Neuron (in vitro differentiated cells): ENCODE data around the gene GPR132.
"Not testable (repeated sequence)": the region's sequence is repeated elsewhere in the genome, so short reads cannot be mapped to it uniquely, and the experiment has no call there.

Experiments used
- H2AFZ ChIP-seq: one replicate; pipeline ENCODE4 v1.6.1; 2013; ENCODE audit warnings: low read depth, mild to moderate bottlenecking, inconsistent platforms, low read length, moderate library complexity
- H3K27me3 ChIP-seq: one replicate; pipeline ENCODE4 v1.6.1; 2013; ENCODE audit warnings: low read length; ENCODE audit not compliant: insufficient read depth
- H3K36me3 ChIP-seq: one replicate; pipeline ENCODE4 v1.6.1; 2013; ENCODE audit warnings: low read length; ENCODE audit not compliant: insufficient read depth
- H3K4me1 ChIP-seq: one replicate; pipeline ENCODE4 v1.6.1; 2013; ENCODE audit warnings: low read length; ENCODE audit not compliant: insufficient read depth
- H3K4me3 ChIP-seq: 2 replicates; pipeline ENCODE4 v1.5.1; 2013; ENCODE audit warnings: mild to moderate bottlenecking, low read length, moderate library complexity
- H3K9me3 ChIP-seq: one replicate; pipeline ENCODE4 v1.6.1; 2013; ENCODE audit warnings: low read length

GPR132 gene

DNA sequence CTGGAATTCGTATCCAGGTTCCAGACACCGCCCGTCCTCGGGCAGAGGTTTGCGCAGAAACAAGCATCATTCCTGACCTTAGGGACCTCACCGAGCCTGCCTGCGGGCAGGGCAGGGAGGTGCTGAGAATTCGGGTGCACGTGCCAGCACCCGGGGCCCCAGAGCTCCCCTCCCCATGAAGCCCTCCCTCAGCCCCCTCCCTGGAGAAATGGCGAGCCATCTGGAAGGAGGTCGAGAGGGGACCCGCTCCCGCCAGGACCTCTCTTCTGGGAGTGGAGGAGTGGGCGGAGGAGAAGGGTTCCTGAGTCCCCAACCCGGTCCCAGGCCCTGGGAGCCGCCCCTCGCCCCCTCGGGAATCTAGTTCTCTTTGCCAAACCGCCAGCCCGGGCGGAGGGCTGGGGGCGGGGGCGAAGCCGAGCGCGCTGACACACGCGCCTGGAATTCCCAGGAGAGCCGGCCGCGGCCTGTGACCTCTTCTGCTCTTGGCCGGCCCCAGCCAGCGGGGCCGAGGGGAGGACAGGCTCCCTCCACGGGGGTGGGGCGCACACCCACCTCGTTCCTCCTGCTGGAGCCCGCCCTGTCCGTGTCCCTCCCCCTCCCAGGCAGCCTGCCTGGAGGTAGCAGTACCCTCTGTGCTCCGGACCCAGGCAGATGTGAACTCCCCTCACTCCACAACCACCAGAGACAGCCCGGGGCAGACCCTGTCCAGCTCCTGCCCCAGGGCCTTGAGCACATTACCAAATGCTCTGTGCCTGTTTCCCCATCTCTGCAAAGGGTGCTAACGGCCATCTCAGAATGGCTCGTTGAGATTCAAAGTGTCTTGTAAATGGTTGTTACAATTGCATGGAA, 23.0 kb upstream of the GPR132 start:
- H3K9me3 ChIP-seq = no peaks in the 10 kb centered on the region
- H3K4me3 ChIP-seq = no peak overlapping the region
- peaks cover 18% of the 10 kb centered on the region for H3K4me1 ChIP-seq
- H3K27me3 ChIP-seq = peaks cover 71% of the 10 kb centered on the region
- H2AFZ ChIP-seq = no peak overlapping the region
- H3K36me3 ChIP-seq = no peaks in the 10 kb centered on the region

DNA sequence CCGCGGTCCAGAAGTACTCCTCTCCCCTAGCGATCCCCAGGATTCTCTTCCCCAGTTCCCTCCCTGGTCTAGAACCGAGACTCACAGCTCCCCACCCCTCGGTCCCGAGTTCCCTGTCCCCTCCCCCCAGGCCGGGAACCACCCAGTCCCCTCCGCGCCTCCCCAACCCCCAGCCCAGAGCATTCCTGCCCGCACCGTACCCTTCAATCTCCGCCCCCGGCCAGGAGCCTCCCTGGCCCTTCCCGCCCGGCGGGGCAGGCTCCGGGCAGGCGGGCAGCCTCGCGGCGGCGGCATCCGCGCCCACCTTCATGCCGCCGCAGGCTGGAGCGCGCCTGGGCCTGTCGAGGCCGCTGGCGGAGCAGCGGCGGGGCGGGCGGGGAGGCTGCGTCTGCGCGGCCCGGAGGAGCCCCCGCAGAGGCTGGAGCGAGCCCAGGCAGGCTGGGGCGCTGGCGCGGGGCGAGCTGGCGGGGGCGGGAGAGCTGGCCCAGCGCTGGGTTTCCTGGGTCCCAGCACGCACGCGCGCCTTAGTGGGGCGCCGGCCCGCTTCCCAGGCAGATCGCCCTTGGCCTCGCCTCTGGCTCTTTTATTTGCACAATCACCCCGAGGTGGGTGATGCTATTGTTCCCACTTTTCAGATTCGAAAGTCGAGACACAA, 22.2 kb upstream of the GPR132 start:
- H2AFZ ChIP-seq = no peak overlapping the region
- no peaks in the 10 kb centered on the region for H3K36me3 ChIP-seq
- H3K27me3 ChIP-seq = peaks cover 65% of the 10 kb centered on the region
- H3K4me1 ChIP-seq = peaks cover 18% of the 10 kb centered on the region
- H3K9me3 ChIP-seq = no peaks in the 10 kb centered on the region
- no peak overlapping the region for H3K4me3 ChIP-seq

DNA sequence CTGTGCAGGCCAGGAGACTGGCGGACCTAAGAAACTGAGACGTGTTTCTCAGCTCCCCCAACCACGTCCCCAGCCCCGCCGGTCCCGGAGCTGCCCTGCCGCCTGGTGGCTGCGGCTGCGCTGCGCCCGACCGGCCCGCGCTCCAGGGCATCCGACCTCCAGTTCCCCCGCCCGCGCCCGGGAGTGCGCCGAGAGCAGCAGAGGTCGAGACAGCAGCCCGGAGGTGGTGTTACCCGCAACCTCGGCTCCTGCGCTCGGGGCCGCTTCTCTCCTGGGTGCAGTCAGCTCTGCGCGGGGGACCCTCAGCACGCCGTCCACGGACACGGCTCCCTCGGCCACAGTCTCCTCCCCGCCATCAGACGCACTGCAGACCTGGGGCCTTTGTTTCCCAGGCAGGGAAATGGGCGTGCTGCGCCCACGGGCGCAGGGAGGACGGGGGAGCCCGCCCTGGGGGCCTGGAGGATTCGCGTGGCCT, 21.6 kb upstream of the GPR132 start:
- H3K4me1 ChIP-seq = peaks cover 18% of the 10 kb centered on the region
- no peak overlapping the region for H2AFZ ChIP-seq
- no peaks in the 10 kb centered on the region for H3K9me3 ChIP-seq
- no peak overlapping the region for H3K4me3 ChIP-seq
- no peaks in the 10 kb centered on the region for H3K36me3 ChIP-seq
- H3K27me3 ChIP-seq = peaks cover 59% of the 10 kb centered on the region

DNA sequence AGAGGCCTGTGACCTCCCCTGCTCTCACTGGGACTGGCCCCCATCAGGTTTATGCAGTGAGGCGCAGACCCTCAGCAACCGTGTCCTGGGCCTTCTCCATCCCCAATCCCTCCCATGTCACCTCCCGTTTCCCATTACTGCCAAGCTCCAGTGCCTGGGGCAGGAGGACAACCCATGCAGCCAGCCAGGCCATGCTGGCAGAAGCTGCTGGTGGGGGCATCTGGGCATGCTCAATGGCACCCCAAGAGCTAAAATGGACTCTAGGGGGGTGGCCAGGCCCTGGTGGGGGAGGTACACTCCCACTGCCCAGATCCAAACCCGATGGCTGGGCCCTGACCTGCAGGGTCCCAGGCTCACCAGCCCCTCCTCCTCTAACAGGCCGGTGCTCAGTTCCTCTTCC, 20.5 kb upstream of the GPR132 start:
- Histone ChIP-seq H3K27me3 (peaks cover 52% of the 10 kb centered on the region), H2AFZ (no peak overlapping the region), H3K4me3 (no peak overlapping the region), H3K9me3 (no peaks in the 10 kb centered on the region), H3K4me1 (peaks cover 18% of the 10 kb centered on the region), H3K36me3 (no peaks in the 10 kb centered on the region)

DNA sequence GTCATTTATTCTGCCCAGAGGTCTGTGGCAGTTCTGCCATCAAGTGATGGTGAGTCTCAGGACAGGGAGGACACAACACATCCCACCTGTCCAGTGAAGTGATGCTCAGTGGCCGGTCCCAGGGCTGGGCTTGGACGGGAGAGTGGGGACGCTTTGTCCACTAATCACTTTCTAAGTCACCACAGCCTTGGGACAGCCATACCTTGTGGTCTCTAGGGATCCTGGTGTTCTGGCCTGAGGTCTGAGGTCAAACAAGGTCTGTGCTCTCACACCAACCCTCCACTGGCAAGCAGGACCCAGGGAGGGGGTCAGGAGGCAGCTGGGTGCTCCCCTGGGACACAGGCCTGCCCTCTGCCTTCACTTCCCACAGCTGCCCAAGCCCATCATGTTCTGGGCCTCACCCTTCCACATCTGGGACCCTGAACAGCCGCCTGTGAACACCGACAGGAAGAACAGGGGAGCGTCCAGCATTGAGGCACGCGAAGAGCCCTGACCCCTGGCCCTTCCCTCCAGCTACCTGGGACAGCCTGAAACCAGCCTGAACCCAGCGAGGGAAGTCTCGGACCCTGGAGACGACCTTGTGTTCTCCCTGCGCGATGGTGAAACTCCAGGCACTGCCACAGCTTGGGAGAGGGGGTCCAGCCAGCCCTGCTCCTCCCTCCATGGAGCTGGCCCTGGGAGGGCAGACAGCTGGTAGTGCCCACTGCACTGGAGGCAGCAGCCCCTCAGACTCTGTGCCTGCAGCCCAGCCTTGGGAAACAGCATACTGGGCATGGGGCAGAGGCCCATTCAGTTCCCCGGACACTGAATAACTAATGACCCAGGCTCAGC, 19.7 kb upstream of the GPR132 start:
- Histone ChIP-seq H3K9me3 (no peaks in the 10 kb centered on the region), H3K4me3 (no peak overlapping the region), H3K36me3 (no peaks in the 10 kb centered on the region), H3K4me1 (peaks cover 18% of the 10 kb centered on the region), H2AFZ (no peak overlapping the region), H3K27me3 (peaks cover 47% of the 10 kb centered on the region)

DNA sequence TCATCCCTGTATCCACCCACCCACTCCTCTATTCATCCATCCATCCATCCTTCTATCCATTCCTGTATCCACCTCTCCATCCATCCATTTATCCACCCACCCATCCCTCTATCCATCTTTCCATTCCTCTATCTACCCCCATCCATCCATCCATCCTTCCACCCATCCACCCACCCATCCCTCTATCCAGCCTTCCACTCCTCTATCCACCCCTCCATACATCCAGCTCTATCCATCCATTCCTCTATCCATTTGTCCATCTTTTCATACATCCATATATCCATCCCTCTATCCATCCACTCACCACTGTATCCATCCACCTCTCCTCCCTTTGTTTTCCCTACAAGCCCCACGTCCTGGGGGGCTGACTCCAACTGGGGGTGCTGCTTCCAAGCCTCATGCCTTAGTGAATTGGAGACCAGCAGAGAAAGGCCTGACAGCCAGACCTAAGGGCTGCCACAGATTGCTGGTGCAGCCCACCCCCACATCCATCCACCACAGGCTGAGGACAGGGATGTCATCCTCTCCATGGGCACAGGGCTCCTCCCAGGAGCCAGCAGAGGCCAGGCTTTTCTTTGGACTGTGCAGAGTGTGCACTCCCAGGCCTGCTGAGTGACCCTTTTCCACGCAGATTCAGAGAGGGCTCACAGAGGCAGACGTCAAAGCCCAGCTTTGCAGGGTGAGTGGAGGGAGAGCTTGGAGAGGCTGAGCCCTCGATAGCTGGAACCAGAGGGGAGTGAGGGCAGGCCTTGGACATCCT, 18.9 kb upstream of the GPR132 start:
- Histone ChIP-seq H3K4me1 (peaks cover 18% of the 10 kb centered on the region), H2AFZ (no peak overlapping the region), H3K36me3 (no peaks in the 10 kb centered on the region), H3K27me3 (peaks cover 39% of the 10 kb centered on the region), H3K4me3 (no peak overlapping the region), H3K9me3 (no peaks in the 10 kb centered on the region)

DNA sequence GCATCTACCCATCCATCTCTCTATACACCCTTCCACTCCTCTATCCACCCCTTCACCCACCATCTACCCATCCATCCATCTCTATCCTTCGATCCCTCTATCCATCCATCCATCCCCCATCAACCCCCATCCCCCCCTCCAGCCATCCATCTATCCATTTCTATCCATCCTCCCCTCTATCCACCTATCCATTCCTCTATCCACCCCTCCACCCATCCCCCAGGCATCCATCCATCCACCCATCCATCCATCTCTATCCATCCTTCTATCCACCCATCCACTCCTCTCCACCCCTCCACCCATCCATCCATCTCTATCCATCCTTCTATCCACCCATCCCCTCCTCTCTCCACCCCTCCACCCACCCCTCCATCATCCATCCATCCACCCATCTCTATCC, 17.5 kb upstream of the GPR132 start:
- Histone ChIP-seq H3K4me3 (no peak overlapping the region), H3K9me3 (no peaks in the 10 kb centered on the region), H3K36me3 (no peaks in the 10 kb centered on the region), H3K27me3 (peaks cover 26% of the 10 kb centered on the region), H2AFZ (no peak overlapping the region), H3K4me1 (peaks cover 7% of the 10 kb centered on the region)

DNA sequence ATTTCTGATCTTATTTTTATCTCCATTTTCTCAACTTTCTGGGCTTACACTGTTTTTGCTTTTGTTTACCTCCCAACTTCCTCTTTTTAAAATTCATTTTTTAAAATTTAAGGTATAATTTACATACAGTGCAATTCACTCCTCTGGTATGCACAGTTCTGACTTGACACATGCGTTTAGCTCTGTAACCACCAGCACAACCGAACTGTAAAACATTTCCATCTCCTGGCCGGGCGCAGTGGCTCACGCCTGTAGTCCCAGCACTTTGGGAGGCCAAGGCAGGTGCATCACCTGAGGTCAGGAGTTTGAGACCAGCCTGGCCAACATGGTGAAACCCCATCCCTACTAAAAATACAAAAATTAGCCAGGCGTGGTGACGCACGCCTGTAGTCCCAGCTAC, 16.2 kb upstream of the GPR132 start:
- not testable (repeated sequence) for H2AFZ ChIP-seq, H3K36me3 ChIP-seq, H3K9me3 ChIP-seq, H3K4me1 ChIP-seq, H3K4me3 ChIP-seq
- peaks cover 18% of the 10 kb centered on the region for H3K27me3 ChIP-seq

DNA sequence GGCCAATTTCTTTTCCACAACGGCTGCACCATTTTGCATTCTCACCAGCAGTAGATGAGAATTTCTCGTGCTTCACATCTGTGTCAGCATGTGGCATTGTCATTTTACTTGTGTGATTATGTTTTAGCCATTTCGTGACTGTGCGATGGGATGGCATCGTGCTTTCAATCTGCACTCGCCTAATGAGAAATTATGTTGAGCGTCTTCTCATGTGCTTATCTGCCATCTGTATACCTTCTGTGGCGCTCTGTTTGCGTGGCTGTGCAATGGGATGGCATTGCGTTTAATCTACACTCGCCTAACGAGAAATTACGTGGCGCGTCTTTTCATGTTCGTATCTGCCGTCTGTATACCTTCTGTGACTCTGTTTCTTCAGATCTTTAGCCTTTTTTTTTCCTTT, 14.9 kb upstream of the GPR132 start:
- Histone ChIP-seq H3K4me3 (no peak overlapping the region), H3K27me3 (peaks cover 20% of the 10 kb centered on the region), H3K9me3 (no peaks in the 10 kb centered on the region), H3K36me3 (no peaks in the 10 kb centered on the region), H3K4me1 (no peaks in the 10 kb centered on the region), H2AFZ (no peak overlapping the region)

DNA sequence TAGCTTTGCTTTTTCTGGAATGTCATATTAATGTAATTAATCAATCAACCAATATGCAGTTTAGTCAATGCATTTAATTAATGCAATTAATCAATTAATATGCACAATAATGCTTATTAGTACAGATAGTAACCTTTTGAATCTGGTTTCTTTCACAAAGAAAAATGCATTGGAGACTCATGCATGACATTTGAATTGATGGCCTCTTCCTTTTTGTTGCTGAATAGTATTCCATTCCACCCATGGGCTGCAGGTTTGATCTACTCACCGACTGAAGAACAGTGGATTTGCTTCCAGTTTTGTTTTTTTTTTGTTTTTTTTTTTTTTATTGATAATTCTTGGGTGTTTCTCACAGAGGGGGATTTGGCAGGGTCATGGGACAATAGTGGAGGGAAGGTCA, 13.1 kb upstream of the GPR132 start:
- no peaks in the 10 kb centered on the region for H3K9me3 ChIP-seq
- H3K4me3 ChIP-seq = no peak overlapping the region
- H2AFZ ChIP-seq = no peak overlapping the region
- H3K36me3 ChIP-seq = no peaks in the 10 kb centered on the region
- peaks cover 9% of the 10 kb centered on the region for H3K27me3 ChIP-seq
- H3K4me1 ChIP-seq = no peaks in the 10 kb centered on the region

DNA sequence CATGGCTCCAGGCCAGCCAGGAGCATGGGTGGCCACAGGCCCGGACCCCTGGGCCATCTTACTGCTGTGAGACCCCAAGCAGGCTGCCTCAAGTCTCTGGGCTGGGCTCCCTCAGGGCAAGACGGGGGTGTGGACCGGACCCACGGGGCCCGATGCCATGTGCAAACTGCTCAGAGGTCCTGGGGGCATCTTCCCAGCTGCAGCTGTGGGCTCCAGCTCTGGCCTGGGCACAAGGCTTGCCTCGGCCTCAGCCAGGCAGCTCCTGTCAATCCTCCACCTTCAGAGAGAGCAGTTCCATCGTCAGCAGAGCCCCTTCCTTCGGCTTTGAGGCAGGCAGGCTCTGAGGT, 12.4 kb upstream of the GPR132 start:
- H3K9me3 ChIP-seq = no peaks in the 10 kb centered on the region
- no peak overlapping the region for H2AFZ ChIP-seq
- no peaks in the 10 kb centered on the region for H3K4me1 ChIP-seq
- no peak overlapping the region for H3K4me3 ChIP-seq
- peaks cover 14% of the 10 kb centered on the region for H3K27me3 ChIP-seq
- H3K36me3 ChIP-seq = no peaks in the 10 kb centered on the region

DNA sequence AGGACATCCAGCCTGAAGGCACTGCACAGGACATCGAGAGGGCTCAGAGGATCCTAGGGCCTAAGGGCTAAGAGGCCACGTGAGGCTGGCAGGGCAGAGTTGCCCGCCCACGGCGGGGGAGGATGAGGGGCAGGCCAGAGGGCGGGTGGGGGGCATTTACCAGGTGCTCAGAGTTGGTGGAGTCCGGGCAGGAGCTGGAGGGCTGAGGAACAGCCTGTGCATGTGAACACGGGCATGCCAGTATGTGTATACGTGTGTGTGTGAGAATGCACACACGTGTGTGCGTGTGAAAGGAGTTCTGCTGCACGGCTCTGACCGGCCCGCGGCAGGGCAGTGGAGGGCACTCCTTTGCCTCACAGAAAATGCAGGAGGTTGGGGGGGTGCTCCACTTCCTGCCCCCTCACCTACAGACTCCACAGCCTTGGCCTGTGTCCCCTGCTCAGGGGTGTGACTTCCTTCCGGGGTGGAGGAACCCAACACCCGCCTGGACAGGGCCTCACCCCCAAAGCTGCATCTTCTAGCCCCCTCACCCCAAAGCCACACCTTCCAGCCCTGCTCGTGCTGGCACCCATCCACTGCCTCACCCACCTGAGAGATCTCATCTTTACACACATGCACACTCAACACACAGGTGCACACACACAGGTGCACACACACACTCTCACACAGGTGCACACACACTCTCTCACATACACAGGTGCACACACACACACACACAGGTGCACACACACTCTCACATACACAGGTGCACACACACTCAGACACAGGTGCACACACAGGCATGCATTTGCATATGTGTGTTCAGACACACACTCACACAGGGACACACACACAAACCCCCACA, 11.8 kb upstream of the GPR132 start:
- Histone ChIP-seq H2AFZ (no peak overlapping the region), H3K4me3 (no peak overlapping the region), H3K27me3 (peaks cover 19% of the 10 kb centered on the region), H3K9me3 (no peaks in the 10 kb centered on the region), H3K36me3 (no peaks in the 10 kb centered on the region), H3K4me1 (no peaks in the 10 kb centered on the region)
